GM23338 (cell line): ENCODE measurements around the gene CD74. TPM values are rescaled to one million over a fixed set of nuclear protein-coding genes. Genes with fewer than 3 reads are reported as not detected.

Experiments used
- ATAC-seq: fragments of 200-7000 bp; cut with Tn5 transposase; 3 replicates; pipeline ENCODE4 v1.9.1; 2020
- DNase-seq: peaks from one replicate; pipeline ENCODE4 v3.0.0-alpha.2; 2015; ENCODE audit warnings: low spot score
- H2AFZ ChIP-seq: fragments of 200-600 bp; sonication (generic); 2 replicates; pipeline ENCODE4 v1.8.0; 2016; ENCODE audit warnings: antibody characterized with exemption, mild to moderate bottlenecking, moderate library complexity
- H3F3A ChIP-seq: fragments of 200-600 bp; sonication (generic); replicated peaks from 2 replicates; pipeline ENCODE4 v1.8.0; 2017; ENCODE audit warnings: antibody characterized with exemption, mixed run types, low read depth
- H3K27ac ChIP-seq: fragments of 200-600 bp; sonication (generic); 2 replicates; pipeline ENCODE4 v1.6.1; 2016; ENCODE audit warnings: low read depth
- H3K27me3 ChIP-seq: fragments of 200-600 bp; sonication (generic); 2 replicates; pipeline ENCODE4 v1.8.0; 2016; ENCODE audit warnings: mild to moderate bottlenecking, mixed run types, moderate library complexity; ENCODE audit not compliant: insufficient read depth
- H3K36me3 ChIP-seq: fragments of 200-600 bp; sonication (generic); 2 replicates; pipeline ENCODE4 v1.8.0; 2016; ENCODE audit warnings: mild to moderate bottlenecking; ENCODE audit not compliant: insufficient read depth
- H3K4me1 ChIP-seq: fragments of 200-600 bp; sonication (generic); 2 replicates; pipeline ENCODE4 v1.8.0; 2016; ENCODE audit warnings: mild to moderate bottlenecking, moderate library complexity; ENCODE audit not compliant: insufficient read depth
- H3K4me2 ChIP-seq: fragments of 200-600 bp; sonication (generic); 2 replicates; pipeline ENCODE4 v1.7.1; 2017; ENCODE audit warnings: mixed run types
- H3K4me3 ChIP-seq: fragments of 200-600 bp; sonication (generic); 2 replicates; pipeline ENCODE4 v1.6.1; 2016; ENCODE audit warnings: mixed run types
- H3K79me2 ChIP-seq: fragments of 200-600 bp; sonication (generic); replicated peaks from 2 replicates; pipeline ENCODE4 v1.8.0; 2017; ENCODE audit warnings: mild to moderate bottlenecking; ENCODE audit not compliant: insufficient read depth
- H3K9me2 ChIP-seq: fragments of 200-600 bp; sonication (generic); 2 replicates; pipeline ENCODE4 v1.8.0; 2017; ENCODE audit not compliant: insufficient read depth
- H4K20me1 ChIP-seq: fragments of 200-600 bp; sonication (generic); replicated peaks from 2 replicates; pipeline ENCODE4 v1.8.0; 2017; ENCODE audit warnings: mild to moderate bottlenecking; ENCODE audit not compliant: insufficient read depth
- H3K27ac Mint-ChIP-seq: 2 replicates; pipeline ENCODE4 v1.8.0; 2020; ENCODE audit warnings: inconsistent platforms, mild to moderate bottlenecking, moderate library complexity, mixed read lengths
- H3K27me3 Mint-ChIP-seq: 3 replicates; pipeline ENCODE4 v1.8.0; 2022; ENCODE audit warnings: low read depth, mild to moderate bottlenecking, moderate library complexity, mixed read lengths, inconsistent platforms; ENCODE audit not compliant: insufficient read depth, poor library complexity
- H3K36me3 Mint-ChIP-seq: 3 replicates; pipeline ENCODE4 v1.8.0; 2021; ENCODE audit warnings: low read depth, mild to moderate bottlenecking, inconsistent platforms, moderate library complexity, mixed read lengths
- H3K4me1 Mint-ChIP-seq: 3 replicates; pipeline ENCODE4 v1.8.0; 2020; ENCODE audit warnings: mild to moderate bottlenecking, inconsistent platforms, mixed read lengths
- H3K4me3 Mint-ChIP-seq: 3 replicates; pipeline ENCODE4 v1.8.0; 2021; ENCODE audit warnings: moderate library complexity, mild to moderate bottlenecking, inconsistent platforms, mixed read lengths
- H3K9me3 Mint-ChIP-seq: 3 replicates; pipeline ENCODE4 v1.8.0; 2020; ENCODE audit warnings: moderate library complexity, mild to moderate bottlenecking, inconsistent platforms, mixed read lengths
- CREB1 ChIP-seq: fragments of 250-450 bp; sonication (Bioruptor Pico); IDR thresholded peaks from 2 replicates; pipeline ENCODE4 v1.5.0; 2020; ENCODE audit warnings: low read depth, mild to moderate bottlenecking, moderate library complexity
- EZH2 ChIP-seq: fragments of 200-600 bp; sonication (generic); IDR thresholded peaks from one replicate; pipeline ENCODE4 v1.8.0; 2017; ENCODE audit warnings: antibody characterized with exemption, mild to moderate bottlenecking, low read depth; ENCODE audit not compliant: unreplicated experiment
- EZH2phosphoT487 ChIP-seq: fragments of 200-600 bp; sonication (generic); IDR thresholded peaks from one replicate; pipeline ENCODE4 v1.8.1; 2018; ENCODE audit warnings: antibody characterized with exemption; ENCODE audit not compliant: unreplicated experiment
- JUNB ChIP-seq: IDR thresholded peaks from one replicate; pipeline ENCODE4 v1.6.1; 2016; ENCODE audit warnings: antibody characterized with exemption; ENCODE audit not compliant: unreplicated experiment
- NANOG ChIP-seq: IDR thresholded peaks from 2 replicates; pipeline ENCODE4 v1.6.1; 2016; ENCODE audit warnings: antibody characterized with exemption, borderline replicate concordance
- POLR2AphosphoS5 ChIP-seq: IDR thresholded peaks from 2 replicates; pipeline ENCODE4 v1.6.1; 2016; ENCODE audit warnings: antibody characterized with exemption, low read depth
- REST ChIP-seq: IDR thresholded peaks from one replicate; pipeline ENCODE4 v1.6.1; 2018; ENCODE audit warnings: antibody characterized with exemption; ENCODE audit not compliant: unreplicated experiment
- STAT1 ChIP-seq: IDR thresholded peaks from one replicate; pipeline ENCODE4 v1.6.1; 2016; ENCODE audit warnings: antibody characterized with exemption; ENCODE audit not compliant: unreplicated experiment
- ZNF114 ChIP-seq: fragments of 250-450 bp; sonication (Bioruptor Pico); IDR thresholded peaks from 2 replicates; pipeline ENCODE4 v1.5.0; 2020; ENCODE audit warnings: mild to moderate bottlenecking, moderate library complexity
- ZNF331 ChIP-seq: fragments of 250-450 bp; sonication (Bioruptor Pico); IDR thresholded peaks from 2 replicates; pipeline ENCODE4 v1.5.0; 2020; ENCODE audit warnings: low read depth, mild to moderate bottlenecking, moderate library complexity
- ZNF462 ChIP-seq: fragments of 250-450 bp; sonication (Bioruptor Pico); IDR thresholded peaks from 2 replicates; pipeline ENCODE4 v1.5.0; 2020; ENCODE audit warnings: mild to moderate bottlenecking, moderate library complexity
- polyA plus RNA-seq: library from polyadenylated mRNA; unstranded; fragments of >200 nt; fragmentation: Nextera tagmentation; extraction: Ambion mirVana; gene quantifications from 2 replicates; pipeline ENCODE4 v1.2.1, GENCODE V29; 2016
- total RNA-seq: library from RNA; depleted of rRNA; stranded (reverse); fragments of >200 nt; shearing (Covaris generic); gene quantifications from 2 replicates; pipeline ENCODE4 v1.2.3, GENCODE V29; 2014
- TF ChIP-seq, protein P1 (sequence below): IDR thresholded peaks from 2 replicates; pipeline ENCODE4 v1.6.1; 2016; ENCODE audit warnings: antibody characterized with exemption
- TF ChIP-seq, protein P2 (sequence below), 2 experiments: fragments of 200-600 bp in 1 of 2; sonication (generic) in 1 of 2; conservative IDR thresholded peaks; 2 replicates each; pipeline versions ENCODE4 v1.5.1 to v1.6.1; 2016 to 2017; ENCODE audit warnings: antibody characterized with exemption in 2 of 2, low read depth in 2 of 2, mild to moderate bottlenecking in 2 of 2, moderate library complexity in 1 of 2

The CD74 gene
- total and polyA plus RNA-seq, 2 experiments from 2014 or later, result 49.8 to 98.4 TPM

DNA sequence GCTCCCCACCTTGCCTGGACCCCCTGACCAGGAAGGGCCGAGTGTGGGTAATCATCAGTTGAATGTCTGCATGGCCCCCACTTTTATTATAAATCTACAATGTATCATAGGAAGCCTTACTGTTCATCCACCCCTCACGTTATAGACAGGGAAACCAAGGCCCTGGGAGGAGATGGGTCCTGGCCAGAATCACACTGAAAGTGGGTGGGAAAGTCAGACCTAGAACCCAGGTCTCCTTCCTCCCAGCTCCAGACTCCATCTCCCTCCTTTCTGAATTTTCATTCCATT lies 17.1 kb downstream of the CD74 start:
- H3K4me3 Mint-ChIP-seq, result no peak overlapping the region; the same call in 2 of the 3 replicates
- H2AFZ ChIP-seq, result no peak overlapping the region
- H3K79me2 ChIP-seq, result no peaks in the 10 kb centered on the region
- H3K36me3 ChIP-seq, result peaks cover 36% of the 10 kb centered on the region
- H3K27ac Mint-ChIP-seq, result no peak overlapping the region
- no peak for DNase-seq
- H3K4me3 ChIP-seq, result no peak overlapping the region
- H3K9me3 Mint-ChIP-seq, result no peaks in the 10 kb centered on the region
- peaks cover 7% of the 10 kb centered on the region; the same call in 1 of the 2 replicates for H4K20me1 ChIP-seq
- H3K4me2 ChIP-seq, result no peak overlapping the region
- ATAC-seq, result no peak
- H3F3A ChIP-seq, result 0 out of 2 replicates have a peak, but pooled peaks cover 2% of the 10 kb centered on the region
- no peaks in the 10 kb centered on the region for H3K4me1 ChIP-seq
- TF ChIP-seq REST (no peak), JUNB (no peak), STAT1 (no peak), ZNF331 (CRISPR knock-in tag) (no peak), EZH2 (no peak), CREB1 (CRISPR knock-in tag) (no peak), POLR2AphosphoS5 (no peak), EZH2phosphoT487 (no peak), ZNF114 (CRISPR knock-in tag) (no peak), NANOG (no peak), ZNF462 (CRISPR knock-in tag) (no peak)
- TF ChIP-seq, protein P1, sequence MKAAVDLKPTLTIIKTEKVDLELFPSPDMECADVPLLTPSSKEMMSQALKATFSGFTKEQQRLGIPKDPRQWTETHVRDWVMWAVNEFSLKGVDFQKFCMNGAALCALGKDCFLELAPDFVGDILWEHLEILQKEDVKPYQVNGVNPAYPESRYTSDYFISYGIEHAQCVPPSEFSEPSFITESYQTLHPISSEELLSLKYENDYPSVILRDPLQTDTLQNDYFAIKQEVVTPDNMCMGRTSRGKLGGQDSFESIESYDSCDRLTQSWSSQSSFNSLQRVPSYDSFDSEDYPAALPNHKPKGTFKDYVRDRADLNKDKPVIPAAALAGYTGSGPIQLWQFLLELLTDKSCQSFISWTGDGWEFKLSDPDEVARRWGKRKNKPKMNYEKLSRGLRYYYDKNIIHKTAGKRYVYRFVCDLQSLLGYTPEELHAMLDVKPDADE, result no peak
- TF ChIP-seq, protein P2, sequence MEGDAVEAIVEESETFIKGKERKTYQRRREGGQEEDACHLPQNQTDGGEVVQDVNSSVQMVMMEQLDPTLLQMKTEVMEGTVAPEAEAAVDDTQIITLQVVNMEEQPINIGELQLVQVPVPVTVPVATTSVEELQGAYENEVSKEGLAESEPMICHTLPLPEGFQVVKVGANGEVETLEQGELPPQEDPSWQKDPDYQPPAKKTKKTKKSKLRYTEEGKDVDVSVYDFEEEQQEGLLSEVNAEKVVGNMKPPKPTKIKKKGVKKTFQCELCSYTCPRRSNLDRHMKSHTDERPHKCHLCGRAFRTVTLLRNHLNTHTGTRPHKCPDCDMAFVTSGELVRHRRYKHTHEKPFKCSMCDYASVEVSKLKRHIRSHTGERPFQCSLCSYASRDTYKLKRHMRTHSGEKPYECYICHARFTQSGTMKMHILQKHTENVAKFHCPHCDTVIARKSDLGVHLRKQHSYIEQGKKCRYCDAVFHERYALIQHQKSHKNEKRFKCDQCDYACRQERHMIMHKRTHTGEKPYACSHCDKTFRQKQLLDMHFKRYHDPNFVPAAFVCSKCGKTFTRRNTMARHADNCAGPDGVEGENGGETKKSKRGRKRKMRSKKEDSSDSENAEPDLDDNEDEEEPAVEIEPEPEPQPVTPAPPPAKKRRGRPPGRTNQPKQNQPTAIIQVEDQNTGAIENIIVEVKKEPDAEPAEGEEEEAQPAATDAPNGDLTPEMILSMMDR (conservative IDR thresholded peaks at IDR 0.05; ENCODE audit: low read depth in 2 of 2), result no peak
- no peaks in the 10 kb centered on the region for H3K27me3 ChIP-seq
- no peaks in the 10 kb centered on the region for H3K9me2 ChIP-seq
- H3K27ac ChIP-seq, result no peak overlapping the region
- H3K4me1 Mint-ChIP-seq, result no peaks in the 10 kb centered on the region; the same call in 2 of the 3 replicates
- H3K36me3 Mint-ChIP-seq, result peaks cover 95% of the 10 kb centered on the region
- H3K27me3 Mint-ChIP-seq, result peaks cover 8% of the 10 kb centered on the region
